ENCODE measurements around the gene FAM89A. TPM values are rescaled to one million over a fixed set of nuclear protein-coding genes. Genes with fewer than 3 reads are reported as not detected.
"Not testable (repeated sequence)": the region's sequence is repeated elsewhere in the genome, so short reads cannot be mapped to it uniquely, and the experiment has no call there.

Gene FAM89A
- total RNA-seq, 1 experiment from 2014 or later = 1.5 TPM

DNA sequence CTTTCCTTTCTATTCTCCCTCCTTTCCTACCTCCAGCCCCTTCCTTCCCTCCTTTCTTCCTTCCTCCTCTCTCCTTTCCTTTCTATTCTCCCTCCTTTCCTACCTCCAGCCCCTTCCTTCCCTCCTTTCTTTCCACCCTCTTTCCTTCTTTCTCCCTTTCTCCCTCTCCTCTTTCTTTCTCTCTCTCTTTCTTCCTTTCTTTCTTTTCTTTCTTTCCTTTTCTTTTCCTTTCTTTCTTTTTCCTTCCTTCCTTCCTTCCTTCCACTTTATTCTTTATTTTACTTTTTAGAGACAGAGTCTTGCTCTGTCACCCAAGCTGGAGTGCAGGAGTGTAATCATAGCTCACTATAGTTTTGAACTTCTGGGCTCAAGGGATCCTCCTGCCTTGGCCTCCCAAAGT, 7.5 kb upstream of the FAM89A start:
- peaks cover 87% of the 10 kb centered on the region for H3K27me3 Mint-ChIP-seq (ENCODE audit: low read depth)
- H2AK5ac ChIP-seq (ENCODE audit: insufficient read length, low read length); H2BK120ac ChIP-seq (ENCODE audit: low read depth, low read length, poor library complexity, severe bottlenecking); H4K20me1 ChIP-seq (ENCODE audit: control insufficient read depth, insufficient read depth, insufficient read length); H3K9ac ChIP-seq (ENCODE audit: extremely low read depth, insufficient read length, low read length); H3T11ph ChIP-seq (ENCODE audit: low read length); H4K5ac ChIP-seq (ENCODE audit: insufficient read length, low read depth, low read length); H3K79me1 ChIP-seq (ENCODE audit: insufficient read depth, low read depth, low read length, poor library complexity, severe bottlenecking); H3K4me3 Mint-ChIP-seq; H3K4me1 ChIP-seq (ENCODE audit: insufficient read depth, low read length); DNase-seq; H3K23ac ChIP-seq (ENCODE audit: insufficient read length, low read depth, low read length); H3K18ac ChIP-seq (ENCODE audit: insufficient read length, low read depth, low read length); H2BK5ac ChIP-seq (ENCODE audit: insufficient read length, low read length); H3K4me2 ChIP-seq (ENCODE audit: insufficient read depth, insufficient read length, low read length); H3K9me3 ChIP-seq (ENCODE audit: control insufficient read depth, low read depth, low read length); H3K23me2 ChIP-seq (ENCODE audit: insufficient read length, low read depth, low read length, poor library complexity, severe bottlenecking); H3K27me3 ChIP-seq (ENCODE audit: insufficient read depth, low read length); H3K9me3 Mint-ChIP-seq; H3K36me3 Mint-ChIP-seq (ENCODE audit: insufficient read depth in 1 of 3, low read depth in 3 of 3); H3K27ac ChIP-seq (ENCODE audit: insufficient read length, low read depth, low read length); H2BK12ac ChIP-seq (ENCODE audit: insufficient read length, low read depth, low read length); H3K27ac Mint-ChIP-seq; H4K91ac ChIP-seq (ENCODE audit: insufficient read length, low read depth, low read length); H4K8ac ChIP-seq (replicated peaks; ENCODE audit: insufficient read length, low read depth, low read length); H2AFZ ChIP-seq (ENCODE audit: low read length); H2BK20ac ChIP-seq (ENCODE audit: low read depth, low read length, poor library complexity, severe bottlenecking); H2BK15ac ChIP-seq (ENCODE audit: low read depth, low read length); H3K4ac ChIP-seq (ENCODE audit: low read depth, low read length); H3K14ac ChIP-seq (ENCODE audit: insufficient read depth, low read length); H3K56ac ChIP-seq (ENCODE audit: insufficient read length, low read depth, low read length); H3K79me2 ChIP-seq (ENCODE audit: insufficient read depth, low read length): not testable (repeated sequence)
- peaks cover 6 to 11% of the 10 kb centered on the region in 2 experiments for H3K4me1 Mint-ChIP-seq
